Dermis microvascular lymphatic vessel endothelial cell (primary cell): ENCODE measurements around the gene SULT2B1. TPM values are rescaled to one million over a fixed set of nuclear protein-coding genes. Genes with fewer than 3 reads are reported as not detected.
"Not testable (repeated sequence)": the region's sequence is repeated elsewhere in the genome, so short reads cannot be mapped to it uniquely, and the experiment has no call there.

ENCODE experiments used
- DNase-seq, 2 donors: peaks; one replicate each; pipeline versions ENCODE4 v3.0.0 to v3.0.0-alpha.2; 2010; ENCODE audit warnings: low read depth in 2 of 2
- total RNA-seq: library from RNA; depleted of rRNA; stranded (reverse); fragments of >200 nt; gene quantifications from 2 replicates; pipeline ENCODE4 v1.2.1, GENCODE V29; 2014

Gene SULT2B1
- 0.13 TPM in 1 of 2 replicates, not detected in the other for total RNA-seq

GRCh38 chr19:48551437-48552302 is at the start of gene SULT2B1:
TSS of gene SULT2B1 (plus strand) at chr19:48552172. CDS start at chr19:48552253, 81 bp downstream.
- DNase-seq: no peak

GRCh38 chr19:48502350-48503018 is 49.5 kb upstream of the SULT2B1 start:
- DNase-seq: no peak

GRCh38 chr19:48506138-48506733 is 45.7 kb upstream of the SULT2B1 start:
- peak in 1 of 2 donors; percentile 55 for DNase-seq

- no peak for DNase-seq
Measured at GRCh38 chr19:48507911-48508439, 44.0 kb upstream of the SULT2B1 start.

- DNase-seq: no peak
Measured at GRCh38 chr19:48508729-48509411, 43.1 kb upstream of the SULT2B1 start.

GRCh38 chr19:48509467-48510194 is 42.3 kb upstream of the SULT2B1 start:
- no peak for DNase-seq

- DNase-seq: peak in 1 of 2 donors; percentile 51
Measured at GRCh38 chr19:48510421-48511268, 41.3 kb upstream of the SULT2B1 start.

- DNase-seq: no peak
Measured at GRCh38 chr19:48511321-48511731, 40.6 kb upstream of the SULT2B1 start.

- DNase-seq: no peak
Measured at GRCh38 chr19:48511800-48512503, 40.0 kb upstream of the SULT2B1 start, which contains the start of gene LMTK3. TSS of gene LMTK3 (minus strand) at chr19:48511835. CDS start at chr19:48511576, 259 bp downstream.

- no peak for DNase-seq
Measured at GRCh38 chr19:48512504-48513288, 39.3 kb upstream of the SULT2B1 start.

- peak in 1 of 2 donors; percentile 66 for DNase-seq
Measured at GRCh38 chr19:48513289-48514122, 38.5 kb upstream of the SULT2B1 start.

- DNase-seq: no peak
Measured at GRCh38 chr19:48514123-48514458, 37.9 kb upstream of the SULT2B1 start.

GRCh38 chr19:48516536-48516935 is 35.4 kb upstream of the SULT2B1 start:
- DNase-seq: no peak

GRCh38 chr19:48518207-48518606 is 33.8 kb upstream of the SULT2B1 start:
- DNase-seq: no peak

- not testable (repeated sequence) for DNase-seq
Measured at GRCh38 chr19:48519426-48519825, 32.5 kb upstream of the SULT2B1 start.

- no peak for DNase-seq
Measured at GRCh38 chr19:48520134-48520533, 31.8 kb upstream of the SULT2B1 start.

GRCh38 chr19:48524221-48524620 is 27.8 kb upstream of the SULT2B1 start:
- no peak for DNase-seq
